Activated CD8-positive, alpha-beta memory T cell treated with anti-CD3 and anti-CD28 coated beads, Interleukin-2, amount 50 U/mL, for 24 hours (primary cell): ENCODE data around the gene TRPC6.
"Not testable (repeated sequence)": the region's sequence is repeated elsewhere in the genome, so short reads cannot be mapped to it uniquely, and the experiment has no call there.

Experiments
- DNase-seq: peaks from one replicate; pipeline ENCODE4 v3.0.0-alpha.2; 2020; ENCODE audit errors: extremely low read depth

The TRPC6 gene

GRCh38 chr11:101448881-101449442 lies 134.8 kb downstream of the TRPC6 start:
- DNase-seq, result no peak

DNA sequence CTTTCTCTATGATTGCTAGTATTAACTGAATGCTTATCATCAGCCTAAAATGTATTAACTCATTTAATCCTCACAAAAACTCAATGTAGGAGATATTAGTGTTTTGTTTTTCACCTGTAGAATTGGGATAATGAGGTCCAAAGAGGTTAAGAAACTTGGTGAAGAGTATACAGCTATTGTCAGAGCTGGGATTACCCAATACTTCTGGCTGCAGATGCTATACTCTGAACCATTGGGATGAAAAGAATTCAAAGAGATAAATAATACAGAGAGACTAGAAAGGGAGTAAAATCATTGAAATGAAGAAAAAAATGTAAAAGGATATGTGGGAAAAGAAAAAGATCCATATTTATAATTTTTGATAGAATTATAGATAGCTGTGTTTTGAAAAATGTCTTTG lies 137.1 kb downstream of the TRPC6 start:
- no peak for DNase-seq

GRCh38 chr11:101446238-101446637 lies 137.6 kb downstream of the TRPC6 start:
- no peak for DNase-seq

DNA sequence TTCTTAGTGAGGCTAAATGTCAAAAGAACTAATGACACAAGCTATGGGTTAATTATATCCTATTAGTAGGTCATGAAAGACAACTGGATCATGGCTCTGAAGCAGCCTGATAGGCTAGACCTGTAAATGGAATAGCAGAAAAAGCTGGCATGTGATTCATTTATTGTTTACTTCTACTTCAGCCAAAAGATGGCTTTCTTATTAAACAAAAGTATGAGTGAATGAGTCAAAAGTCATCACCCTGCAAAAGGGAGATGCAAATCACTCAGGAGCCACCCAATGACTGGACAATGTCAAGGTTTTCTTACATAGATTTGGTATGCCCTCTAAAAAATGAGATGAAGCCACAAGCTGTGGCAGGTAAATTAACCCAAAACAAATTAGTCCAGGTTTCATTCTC lies 138.0 kb downstream of the TRPC6 start:
- DNase-seq, result no peak

DNA sequence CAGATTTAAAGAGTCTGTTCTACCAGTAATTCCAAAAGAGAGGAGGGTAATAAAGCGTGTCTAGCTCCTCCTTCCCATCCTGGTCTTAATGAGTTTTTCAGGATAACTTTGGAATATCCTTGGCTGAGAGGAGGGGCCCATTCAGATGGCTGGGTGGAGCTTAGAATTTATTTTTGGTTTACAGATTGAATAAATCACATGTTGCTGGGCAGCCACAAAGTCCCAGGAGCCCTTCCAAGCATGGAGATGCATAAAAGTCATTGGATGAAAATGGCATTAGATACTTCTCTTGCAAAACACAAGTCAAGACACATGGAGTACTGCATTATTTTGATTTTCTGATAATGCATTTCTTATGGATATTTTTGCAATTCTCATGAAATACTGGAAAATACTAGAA lies 139.0 kb downstream of the TRPC6 start:
- no peak for DNase-seq

- DNase-seq, result no peak
Measured at GRCh38 chr11:101444164-101444563, 139.6 kb downstream of the TRPC6 start.

DNA sequence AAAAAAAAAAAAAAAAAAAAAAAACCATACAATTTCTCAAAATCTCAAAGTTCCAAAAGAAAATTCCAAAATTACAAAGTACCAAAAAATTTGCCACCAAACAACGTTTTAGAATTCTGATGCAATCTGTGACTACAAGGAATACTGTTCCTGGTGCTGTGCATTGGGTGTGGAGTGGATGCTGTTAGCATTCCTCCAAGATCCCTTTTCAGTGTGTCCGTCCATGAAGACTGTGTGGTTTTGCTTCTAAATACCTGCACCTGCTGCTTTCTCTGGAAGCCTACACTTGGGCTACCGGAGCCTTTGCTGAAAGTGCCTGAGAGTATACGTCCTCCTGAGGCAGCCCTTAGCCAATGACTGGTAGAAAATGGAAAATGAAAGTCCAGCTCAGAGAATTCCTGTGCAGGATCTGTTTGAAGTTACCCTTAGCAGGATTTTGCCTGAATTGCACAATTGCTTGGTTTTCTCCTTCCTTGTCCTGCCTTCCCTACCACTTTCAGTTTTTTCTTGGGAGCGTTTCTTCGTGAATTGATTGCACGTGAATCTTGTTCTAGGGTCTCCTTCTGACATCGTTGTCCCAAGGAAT lies 140.8 kb downstream of the TRPC6 start:
- no peak for DNase-seq

DNA sequence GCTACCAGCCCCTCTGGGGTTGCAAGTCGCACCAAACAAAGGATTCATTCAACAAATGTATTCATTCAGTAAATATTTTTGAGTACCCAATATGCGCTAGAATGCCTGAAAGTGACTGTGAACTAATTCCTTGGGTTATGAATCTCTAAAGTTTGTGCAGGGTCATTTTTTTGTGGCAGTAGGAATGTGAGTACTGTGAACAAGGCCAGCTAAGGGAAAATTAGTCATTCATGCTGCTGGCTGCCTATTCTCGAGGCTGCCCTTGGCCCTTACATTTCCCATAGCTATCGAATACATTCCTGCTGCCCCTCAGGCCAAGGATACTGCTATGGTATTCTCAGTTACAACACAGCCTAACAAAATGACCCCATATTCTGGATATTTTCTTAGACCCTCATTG lies 141.6 kb downstream of the TRPC6 start:
- DNase-seq, result no peak

DNA sequence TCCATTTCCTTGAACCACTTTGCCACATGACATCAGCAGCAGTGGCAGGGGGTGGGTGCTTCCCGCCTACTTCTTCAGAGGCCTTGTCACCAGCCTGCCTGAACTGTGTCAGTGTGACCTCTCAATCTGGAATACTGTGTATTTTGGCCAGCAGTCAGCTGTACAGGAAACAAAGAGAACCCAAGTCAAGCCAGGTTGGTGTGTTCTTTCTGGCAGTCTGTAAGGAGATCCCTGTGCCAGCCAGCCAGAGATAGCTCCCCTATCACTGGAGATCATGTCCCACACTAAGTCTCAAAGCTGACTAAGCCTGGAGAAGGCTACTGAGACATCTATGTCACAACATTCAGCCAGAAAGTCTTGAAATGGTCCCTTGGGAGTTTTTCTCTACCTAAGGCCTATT lies 142.1 kb downstream of the TRPC6 start:
- DNase-seq, result no peak

GRCh38 chr11:101439488-101439887 lies 144.3 kb downstream of the TRPC6 start:
- no peak for DNase-seq

- DNase-seq, result not testable (repeated sequence)
Measured at GRCh38 chr11:101438708-101439107, 145.1 kb downstream of the TRPC6 start.

DNA sequence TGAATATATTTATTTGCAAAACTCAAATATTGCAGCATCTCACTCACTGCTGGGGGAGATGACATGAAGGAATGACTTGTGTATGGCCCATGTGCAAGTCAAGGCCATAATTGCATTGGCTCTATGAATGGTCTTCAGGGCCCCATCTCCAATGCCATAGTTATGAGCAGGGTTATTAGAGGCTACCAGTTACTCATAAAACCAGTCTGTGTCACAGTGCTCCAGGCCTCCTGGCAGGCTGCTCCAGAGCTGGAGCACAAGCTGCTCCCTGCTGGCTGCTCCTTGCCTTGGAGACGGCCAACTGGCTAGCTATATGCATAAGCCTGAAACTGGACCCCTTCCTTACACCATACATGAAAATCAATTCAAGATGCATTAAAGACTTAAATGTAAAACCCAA lies 145.7 kb downstream of the TRPC6 start:
- DNase-seq, result no peak

GRCh38 chr11:101436511-101437142 lies 147.2 kb downstream of the TRPC6 start:
- no peak for DNase-seq

GRCh38 chr11:101435408-101435973 lies 148.3 kb downstream of the TRPC6 start:
- no peak for DNase-seq

DNA sequence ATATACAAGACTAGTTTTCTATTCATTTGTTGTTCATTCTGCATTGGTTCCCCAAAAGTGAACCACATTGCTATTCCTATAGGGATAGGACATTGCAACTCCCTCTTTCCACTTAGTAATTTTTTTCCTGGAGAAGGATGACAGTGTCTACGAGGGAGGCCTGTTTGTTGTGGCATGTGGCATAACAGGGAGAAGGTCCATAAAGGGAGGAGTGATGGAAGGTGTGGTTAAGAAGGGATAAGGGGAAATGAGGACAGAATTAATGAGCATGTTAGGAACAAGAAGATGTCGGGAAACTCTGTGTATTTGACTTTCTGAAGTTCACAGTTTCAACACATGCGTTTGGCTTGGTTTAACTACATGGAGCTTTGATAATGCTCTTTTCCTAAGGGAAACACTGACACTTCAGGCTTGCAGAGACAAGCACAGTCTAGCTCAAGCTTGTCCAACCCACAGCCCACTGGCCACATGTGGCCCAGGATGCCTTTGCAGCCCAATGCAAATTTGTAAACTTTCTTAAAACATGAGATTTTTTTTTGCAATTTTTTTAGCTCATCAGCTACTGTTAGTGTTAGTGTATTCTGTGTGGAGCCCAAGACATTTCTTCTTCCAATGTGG lies 149.7 kb downstream of the TRPC6 start:
- no peak for DNase-seq

DNA sequence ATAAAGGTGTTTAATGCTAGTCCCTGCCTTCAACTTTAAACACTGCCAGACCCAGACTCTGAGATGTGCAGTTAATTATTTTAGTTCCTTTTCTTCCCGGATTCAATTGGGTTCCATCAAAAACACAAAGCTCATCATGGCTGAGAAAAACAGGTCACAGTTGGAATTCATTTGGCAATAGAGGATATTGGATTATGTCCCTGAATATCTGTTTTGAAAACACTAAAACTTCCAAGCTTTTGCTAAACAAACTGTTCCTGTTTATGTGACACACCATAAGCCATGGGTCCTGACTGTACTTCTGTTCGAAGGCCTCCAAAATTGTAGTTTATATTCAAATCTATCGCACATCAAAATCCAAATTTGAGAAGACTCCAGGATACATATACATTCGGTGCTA lies 150.7 kb downstream of the TRPC6 start:
- DNase-seq, result no peak

- DNase-seq, result no peak
Measured at GRCh38 chr11:101429703-101430540, 153.9 kb downstream of the TRPC6 start.

DNA sequence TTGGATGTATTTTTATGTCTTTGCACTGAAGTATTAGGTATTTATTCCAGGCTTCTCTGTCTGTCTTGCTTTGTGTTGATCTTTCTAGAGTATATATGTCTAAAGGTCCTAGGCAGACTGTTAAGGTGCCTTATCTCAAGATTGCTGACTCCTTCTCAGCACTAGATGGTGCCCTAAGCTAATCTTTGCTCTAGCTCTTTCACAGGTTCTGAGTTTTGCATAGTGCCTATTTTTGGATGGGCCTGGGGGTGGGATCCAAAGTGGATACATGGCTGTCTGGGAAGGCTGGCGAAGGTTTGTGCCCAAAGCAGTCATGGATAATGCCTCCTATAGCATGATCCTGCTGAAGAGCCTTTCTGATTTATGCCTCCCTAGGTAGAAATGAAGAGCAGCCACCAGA lies 154.9 kb downstream of the TRPC6 start:
- DNase-seq, result no peak

DNA sequence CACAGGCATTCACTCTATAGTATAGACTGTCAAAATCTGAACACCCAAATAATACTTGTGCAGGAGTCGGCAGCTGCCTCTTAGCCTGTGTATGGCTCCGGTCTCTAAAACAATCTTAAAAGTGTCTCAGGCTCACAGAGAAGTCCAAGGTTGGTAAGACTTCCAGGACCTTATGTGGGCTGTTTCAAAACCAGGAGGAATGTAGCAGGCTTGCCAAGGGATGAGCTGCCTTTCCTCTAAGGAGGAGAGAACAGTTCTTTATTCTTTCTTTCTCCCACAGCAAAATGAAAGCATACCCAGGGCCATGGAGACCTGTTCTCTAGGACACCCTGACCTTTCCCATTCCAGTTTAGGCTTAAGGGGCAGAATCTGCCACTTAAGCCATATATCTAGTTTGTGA lies 176.5 kb downstream of the TRPC6 start:
- DNase-seq, result no peak
